Measurements from ENCODE around the gene GTPBP4.

GTPBP4 gene

DNA sequence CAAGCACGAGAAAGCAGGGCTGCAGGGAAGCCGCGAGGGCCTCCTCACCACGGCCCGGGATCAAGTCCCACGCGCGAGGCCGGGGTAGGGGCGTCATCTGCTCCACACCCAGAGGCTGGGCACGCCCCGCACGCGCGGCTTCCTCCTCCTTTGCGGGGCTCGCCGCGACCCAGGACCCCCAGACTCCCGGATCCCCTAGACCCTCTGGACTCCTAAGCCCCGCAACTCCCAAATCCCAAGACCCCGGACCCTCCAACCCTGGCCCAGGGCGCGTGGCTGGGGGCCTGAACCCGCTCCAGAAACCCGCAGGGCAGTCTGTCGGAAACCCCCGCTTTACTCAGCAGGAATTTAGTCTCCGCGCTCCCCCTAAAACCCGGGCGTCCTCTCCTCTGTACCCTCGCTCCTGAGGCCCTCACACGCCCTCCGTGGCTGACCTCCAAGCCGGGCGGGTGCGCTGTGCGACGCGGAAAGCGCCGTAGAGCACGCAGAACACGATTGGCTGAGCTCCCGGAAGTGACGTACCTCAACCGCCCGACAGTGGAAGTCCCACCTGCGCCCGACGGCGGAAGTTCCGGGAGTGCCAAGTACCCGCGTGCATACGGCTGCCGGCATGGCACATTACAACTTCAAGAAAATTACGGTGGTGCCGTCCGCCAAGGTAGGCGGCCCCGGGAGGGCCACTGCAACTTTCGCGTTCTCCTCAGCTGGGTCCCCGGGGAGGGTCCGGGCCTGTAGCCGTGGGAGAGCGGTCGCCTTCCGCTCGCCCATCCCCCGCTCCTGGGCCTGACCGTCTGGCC, at the start of gene GTPBP4:
TSS of gene GTPBP4 (plus strand) at position 565 of the 797 bp plus-strand sequence. CDS start at position 611, 46 bp downstream.
- peak; percentile 93 for DNase-seq

DNA sequence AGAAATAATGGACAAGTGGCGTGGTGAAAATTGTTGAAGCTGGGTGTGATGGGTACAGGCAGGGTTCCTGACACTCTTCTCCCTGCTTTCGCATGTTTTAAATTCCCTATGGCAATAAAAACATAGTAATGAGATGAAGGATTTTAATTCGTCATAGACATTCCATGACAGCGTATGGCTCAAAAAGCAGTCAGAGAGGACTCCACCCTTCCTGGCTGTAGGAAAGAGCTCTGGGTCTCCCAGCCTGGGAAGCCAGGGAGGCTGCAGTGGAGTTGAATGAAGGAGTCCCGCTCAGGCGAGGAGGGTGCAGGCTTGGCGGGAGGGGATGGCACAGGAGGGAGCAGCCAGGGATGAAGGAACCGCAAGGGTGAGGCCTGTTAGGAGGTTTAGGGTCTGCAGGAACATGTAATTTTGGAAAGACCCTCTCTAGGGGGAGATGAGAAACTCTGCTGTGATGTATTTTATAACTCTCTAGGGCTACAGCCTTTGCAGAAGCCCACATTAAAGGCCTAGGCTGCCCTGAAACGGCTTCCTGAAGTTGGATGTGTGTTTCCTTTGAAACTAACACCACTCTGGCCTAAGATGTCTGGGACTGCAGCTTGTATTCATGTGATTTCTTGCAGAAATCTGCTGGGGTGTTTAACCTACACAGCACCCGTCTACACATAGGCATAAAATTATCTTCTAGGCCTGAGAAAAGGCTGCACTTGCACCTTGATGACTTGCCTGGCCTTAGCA, 49.1 kb upstream of the GTPBP4 start:
- DNase-seq = no peak

DNA sequence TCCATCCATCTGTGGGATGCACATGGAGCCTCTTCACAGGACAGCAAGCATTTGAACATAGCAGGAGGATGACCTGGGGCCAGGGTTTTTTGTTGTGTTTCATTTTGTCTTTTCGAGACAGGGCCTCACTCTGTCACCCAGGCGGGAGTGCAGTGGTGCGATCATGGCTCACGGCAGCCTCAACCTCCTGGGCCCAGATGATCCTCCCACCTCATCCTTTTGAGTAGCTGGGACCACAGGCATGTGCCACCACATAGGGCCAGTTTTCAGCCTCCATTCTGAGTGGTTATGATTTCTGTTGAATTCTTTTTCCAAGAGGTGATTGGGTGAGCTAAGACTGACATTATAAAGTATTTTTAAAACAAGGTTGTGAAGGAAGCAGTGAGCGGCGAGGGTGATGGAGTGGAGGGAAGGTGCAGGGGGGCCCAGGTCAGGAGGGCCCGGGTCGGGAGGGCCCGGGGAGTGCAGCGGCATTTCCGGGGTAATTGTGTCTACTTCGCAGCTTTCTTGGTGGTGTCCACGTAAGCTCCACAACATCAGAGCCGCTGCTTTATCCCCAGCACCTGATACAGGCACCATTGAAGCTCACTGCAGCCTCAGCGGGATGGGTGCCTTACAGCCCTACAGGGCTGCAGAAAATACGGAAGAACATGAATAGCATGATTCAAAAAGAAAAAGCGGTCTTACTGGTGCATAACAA, 44.8 kb upstream of the GTPBP4 start:
- DNase-seq = no peak

DNA sequence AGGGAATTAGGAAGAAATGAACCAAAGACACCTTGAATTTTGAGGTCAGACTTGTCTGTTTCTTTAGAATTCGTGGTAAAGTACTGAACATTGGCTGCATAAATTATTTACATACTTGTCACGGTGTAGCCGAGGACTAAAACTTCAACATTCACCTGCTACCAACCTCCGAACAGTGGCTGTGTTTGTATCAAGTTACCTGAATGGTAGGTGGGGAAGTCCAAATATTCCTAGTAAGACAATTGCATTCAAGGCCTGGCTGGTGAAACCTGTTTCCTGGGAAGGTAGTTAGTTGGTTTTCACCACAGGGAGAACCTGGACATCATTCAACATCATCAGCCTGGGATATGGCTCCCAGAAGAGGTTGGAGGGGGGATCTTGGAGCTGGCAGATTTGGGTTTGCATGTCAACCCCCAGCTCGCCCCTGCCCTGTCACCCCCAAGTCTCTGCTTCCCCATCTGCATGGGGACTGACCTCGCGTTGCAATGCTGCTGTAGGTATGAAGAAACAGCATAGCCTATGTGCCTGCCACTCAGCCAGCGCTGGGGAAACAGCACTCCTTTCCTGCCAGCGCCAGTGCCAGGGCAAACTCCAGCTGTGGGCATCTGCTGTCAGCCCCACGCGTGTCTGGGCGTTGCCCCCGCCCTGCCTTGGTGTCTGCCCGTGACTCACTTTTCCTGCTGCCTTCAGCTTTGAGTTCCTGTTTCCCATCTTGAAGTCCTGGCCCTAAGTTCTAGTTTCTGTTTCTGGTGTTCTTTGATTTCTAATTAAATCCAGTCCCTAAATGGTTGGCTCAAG, 44.0 kb upstream of the GTPBP4 start:
- DNase-seq = peak; percentile 42

DNA sequence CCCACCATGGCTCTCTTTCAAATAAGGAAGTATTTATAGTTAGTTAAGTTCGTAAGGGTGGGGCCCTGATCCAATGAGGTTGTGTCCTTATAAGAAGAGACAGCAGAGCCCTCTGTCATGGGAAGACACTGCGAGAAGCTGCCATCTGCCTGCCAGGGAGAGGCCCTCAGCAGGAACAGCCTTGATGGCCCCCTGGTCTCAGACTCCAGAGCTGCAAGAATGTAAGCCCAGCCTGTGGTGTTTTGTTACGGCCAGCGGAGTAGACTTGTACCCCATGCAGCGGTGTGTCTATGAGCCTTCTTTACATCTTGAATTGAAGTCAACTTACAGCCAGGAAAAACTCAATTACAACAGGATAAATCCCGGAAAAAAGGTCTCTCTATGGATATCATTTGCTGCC, 42.5 kb upstream of the GTPBP4 start:
- DNase-seq = no peak

DNA sequence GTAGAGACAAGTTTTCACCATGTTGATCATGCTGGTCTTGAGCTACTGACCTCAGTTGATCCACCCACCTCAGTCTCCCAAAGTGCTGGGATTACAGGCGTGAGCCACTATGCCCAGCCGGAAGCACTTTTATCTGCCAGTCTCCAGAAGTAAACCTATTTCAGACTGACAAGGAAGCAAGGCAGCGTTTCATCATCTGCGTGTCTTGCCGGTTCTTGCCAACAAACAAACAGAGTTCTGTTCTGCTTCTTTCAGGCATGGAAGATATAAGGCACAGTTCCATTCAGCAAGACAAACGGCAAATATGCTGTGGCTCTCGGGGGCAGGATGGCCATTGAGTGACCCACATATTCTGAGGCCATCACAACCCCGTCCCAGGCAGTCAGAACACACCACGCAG, 41.2 kb upstream of the GTPBP4 start:
- no peak for DNase-seq

DNA sequence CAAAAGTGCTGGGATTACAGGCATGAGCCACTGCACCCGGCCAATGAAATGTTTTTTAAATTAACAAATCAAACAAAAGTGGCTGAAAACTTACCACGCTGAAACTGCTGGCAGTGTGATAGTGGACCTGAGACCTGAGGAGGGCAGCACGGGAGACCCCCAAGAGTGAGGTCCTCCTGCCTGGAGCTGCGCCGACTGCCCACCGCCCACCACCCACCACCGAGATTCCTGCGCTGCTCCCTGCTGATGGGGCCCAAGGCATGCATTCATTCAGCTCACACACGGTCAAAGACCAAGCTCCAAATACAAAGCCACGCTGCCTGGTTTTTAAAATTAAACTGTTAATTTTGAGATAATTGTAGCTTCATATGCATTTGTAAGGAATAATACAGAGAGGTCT, 40.4 kb upstream of the GTPBP4 start:
- no peak for DNase-seq

DNA sequence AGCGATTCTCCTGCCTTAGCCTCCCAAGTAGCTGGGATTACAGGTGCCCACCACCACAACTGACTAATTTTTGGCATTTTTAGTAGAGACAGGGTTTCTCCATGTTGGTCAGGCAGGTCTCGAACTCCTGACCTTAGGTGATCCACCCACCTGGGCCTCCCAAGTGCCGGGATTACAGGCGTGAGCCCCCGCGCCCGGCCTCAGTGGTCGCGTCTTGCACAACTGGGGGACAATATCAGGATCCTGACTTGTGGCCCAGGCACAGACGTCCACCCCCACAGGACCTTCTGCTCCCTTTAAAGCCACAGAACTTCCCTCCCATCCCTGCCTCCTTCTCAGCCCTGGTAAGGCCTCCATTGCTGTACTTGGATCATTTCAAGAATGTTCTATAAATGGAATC, 39.9 kb upstream of the GTPBP4 start:
- no peak for DNase-seq

DNA sequence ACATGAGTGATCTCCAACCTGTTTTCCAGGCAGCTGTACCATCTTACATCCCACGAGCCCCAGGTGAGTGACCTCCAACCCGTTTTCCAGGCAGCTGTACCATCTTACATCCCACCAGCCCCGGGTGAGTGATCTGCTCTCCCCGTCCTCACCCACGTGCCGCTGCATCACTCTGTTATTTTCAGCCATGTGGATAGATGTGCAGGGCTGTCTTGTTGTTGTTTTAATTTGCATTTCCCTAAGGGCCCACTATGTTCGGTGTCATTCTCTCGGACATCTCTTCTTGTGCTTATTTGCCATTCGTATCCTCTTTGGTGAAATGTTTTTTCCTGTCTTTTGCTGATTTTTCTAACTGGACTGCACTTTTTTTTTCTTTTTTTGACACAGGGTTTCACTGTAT, 38.8 kb upstream of the GTPBP4 start:
- no peak for DNase-seq

DNA sequence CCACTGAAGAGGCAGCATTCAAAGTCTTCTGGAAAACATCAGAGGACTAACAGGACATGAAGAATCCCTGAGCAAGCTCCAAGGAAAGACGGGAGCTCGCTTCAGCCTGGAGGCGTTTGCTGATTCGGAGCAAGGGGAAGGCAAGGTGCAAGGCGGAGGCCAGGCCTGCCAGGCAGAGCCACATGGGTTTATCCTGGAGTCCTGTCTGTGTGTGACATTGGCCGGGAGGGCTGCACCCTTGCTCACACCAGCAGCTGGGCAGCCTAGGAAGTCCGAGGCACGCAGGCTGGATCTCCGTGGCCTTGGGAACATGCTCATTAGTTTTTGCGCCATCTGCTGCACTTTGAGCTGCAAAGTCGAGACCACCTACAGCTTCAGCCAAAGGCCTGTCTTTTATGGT, 34.4 kb upstream of the GTPBP4 start:
- no peak for DNase-seq

DNA sequence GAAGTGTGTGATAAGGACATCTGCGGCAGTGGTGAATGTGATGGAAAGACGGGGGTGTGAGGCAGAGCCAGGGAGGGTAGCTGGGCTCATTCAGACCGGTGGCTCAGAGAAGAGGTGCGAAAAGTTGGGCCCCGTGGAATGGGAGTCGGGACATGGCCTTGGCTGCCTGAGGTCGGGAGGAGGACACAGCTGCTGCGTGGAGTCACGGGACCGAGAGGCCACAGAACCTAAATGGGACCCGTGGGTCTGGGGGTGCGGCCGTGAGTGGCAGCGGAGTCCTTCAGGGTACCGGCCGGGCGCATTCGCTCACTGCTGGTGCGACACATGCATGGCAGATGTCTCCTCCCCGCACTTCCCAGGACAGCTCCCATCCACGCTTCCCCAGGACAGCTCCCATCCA, 33.8 kb upstream of the GTPBP4 start:
- DNase-seq = no peak

DNA sequence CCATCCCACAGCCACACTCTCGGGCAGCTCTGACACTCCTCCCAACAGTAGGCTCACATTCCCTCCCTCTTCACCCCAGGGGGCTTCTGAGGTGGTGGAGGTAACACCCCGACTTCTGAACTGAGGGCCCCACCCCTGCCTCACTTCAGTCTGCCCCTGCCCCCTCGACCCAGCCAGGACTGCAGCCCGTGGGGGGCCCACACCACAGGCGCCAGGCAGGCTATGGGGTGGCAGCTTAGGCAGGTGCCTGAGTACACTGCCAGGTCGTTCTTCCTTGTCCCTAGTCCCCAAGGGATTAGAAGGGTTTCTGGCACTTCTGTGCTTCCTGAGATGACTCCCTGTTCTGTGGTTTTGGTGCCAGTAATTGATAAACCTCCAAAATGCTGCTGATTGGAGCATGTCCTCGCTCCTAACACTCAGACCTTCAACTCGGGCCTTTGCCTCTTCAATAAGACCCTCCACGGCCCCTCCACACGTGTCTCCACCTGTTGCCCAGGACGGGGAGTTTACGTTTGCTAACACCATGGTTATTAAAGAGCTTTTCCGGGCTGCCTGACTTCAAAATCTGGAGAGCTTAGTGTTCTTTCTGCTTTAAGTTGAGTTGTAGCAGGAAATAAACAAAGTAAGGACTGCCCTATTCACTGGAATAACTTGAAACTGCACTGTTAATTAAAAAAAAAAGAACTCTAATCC, 33.0 kb upstream of the GTPBP4 start:
- no peak for DNase-seq

DNA sequence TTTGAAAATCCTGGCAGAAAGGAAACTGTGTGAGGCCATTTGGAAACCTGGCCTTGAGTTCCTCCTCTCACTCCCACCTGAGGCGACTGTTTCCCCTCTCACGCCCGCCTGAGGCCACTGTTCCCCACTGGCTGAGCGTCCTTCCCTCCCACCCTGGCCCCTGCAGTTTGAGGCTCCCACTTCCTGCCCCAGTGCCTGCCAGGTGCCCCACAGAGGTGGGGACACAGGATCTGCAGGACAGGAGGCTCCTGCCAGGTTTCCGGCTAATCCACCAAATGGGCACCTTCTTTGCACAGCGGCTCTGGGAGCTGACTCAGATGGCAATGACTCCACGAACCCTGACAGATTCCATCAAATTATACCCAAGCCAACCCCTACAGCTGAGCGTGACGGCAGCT, 32.4 kb upstream of the GTPBP4 start:
- DNase-seq = no peak

DNA sequence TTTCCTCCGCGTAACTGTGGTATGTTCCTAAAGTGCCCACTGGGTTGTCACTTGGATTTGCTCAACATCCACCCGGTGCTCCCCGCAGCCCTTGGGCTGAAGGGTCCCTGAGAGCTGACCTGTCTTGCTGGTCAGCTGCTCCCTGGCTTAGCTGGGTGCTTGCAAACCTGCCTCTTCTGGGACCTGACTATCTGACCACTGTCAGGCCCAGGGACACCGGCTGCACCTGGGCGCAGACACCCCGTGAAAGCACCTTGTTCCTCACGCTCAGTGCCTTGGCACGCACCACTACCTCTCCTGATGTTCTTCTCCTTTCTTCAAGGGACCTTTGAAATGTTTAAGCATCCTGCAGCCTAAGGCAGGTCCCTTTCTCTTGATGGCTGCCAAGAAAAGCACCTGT, 30.1 kb upstream of the GTPBP4 start:
- no peak for DNase-seq

DNA sequence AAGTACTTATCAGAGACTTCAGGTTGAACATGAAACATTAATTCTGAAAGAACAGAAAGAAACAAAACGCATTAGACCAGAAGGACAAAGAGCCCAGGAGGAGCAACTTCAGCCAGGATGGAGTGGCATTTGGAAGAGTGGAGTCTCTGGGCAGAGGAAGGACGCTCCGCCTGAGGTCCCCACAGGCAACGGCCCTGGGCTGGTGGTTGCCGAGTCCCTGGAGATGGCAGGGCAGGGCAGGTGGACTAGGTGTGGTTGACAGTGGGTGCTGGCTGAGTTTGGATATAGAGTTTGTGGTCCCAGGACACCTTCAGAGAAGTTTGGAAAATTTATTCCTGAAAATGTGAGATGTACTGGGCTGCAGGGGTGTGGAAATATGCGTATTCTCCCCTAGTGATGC, 29.4 kb upstream of the GTPBP4 start:
- no peak for DNase-seq

DNA sequence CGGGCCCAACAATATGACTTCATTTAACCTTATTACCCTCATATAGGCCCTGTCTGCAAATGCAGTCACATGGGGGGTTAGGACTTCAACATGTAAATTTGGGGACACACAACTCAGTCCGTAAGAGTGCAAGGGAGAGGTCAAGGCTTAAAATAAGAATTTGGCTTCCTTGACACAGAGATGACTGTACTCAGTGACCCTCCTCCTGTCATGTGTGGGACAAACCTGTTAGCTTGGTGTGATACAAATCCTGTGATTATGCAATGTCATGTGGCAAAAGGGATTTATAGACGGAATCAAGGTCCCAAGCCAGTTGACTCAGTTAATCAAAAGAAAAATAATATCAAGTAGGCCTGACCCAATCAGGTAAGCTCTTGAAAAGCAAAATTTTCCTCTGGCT, 25.9 kb upstream of the GTPBP4 start:
- no peak for DNase-seq

DNA sequence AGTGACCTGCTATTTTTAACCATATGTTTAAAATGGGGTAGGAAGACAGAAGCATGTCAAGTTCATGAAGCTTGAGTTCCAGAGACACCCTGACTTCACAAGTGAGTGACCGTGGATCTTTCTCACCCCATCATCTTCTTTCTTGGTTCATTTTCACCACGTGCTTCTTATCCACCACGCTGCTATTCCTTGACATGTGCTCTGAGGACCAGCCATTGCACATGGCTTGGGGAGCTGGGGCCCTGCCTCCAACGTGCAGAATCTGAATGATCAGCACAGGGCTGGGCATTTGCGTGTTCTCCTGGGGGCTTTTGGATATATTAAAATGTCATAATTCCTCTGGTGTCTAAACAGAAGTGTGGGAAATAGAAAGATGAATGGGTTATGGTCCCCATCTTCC, 25.0 kb upstream of the GTPBP4 start:
- DNase-seq = no peak

DNA sequence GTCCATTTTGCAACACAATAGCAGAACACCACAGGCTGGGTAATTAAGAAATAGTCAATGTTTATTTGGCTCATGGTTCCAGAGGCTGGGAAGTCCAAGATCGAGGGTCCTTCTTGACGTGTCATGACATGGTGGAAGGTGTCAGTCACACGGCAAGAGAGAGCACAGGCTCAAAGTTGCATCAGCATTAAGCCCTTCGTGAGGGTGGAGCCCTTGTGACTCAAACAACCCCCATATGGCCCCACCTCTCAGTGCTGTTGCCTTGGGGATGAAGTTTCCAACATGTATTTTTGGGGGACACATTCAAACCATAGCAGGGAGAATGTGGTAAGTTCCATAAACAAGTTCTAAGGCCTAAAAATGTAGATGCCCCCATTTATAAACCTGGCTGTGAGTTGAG, 24.6 kb upstream of the GTPBP4 start:
- DNase-seq = no peak

DNA sequence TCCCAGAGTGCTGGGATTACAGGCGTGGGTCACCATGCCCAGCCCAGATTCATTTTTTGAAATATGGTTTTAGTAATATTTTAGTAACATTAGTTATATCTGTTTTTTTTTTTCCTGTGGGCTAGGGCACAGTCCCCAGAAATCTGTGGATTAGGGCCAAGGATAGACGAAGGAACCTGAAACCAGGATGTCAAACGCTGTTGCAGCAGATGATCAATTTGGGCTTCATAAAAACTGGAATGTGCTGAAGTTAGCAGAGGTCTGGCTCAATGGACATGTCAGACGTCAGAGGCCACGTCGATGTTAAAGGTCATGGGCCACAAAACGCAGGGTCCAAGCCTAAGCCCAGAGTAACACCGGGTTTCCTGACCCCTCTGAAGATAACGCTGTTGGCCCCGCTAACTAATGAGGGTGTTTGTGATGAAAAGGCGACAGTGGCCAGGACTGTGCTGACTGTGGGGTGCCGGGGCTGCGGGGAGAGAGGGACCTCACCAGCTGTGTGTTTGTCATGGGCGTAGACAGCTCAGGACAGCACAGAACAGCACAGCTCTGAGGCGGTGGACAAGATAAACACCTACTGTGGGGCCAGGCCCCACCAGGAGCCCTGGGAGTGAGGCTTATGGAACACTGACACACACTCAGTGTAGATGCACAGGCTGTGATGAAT, 23.8 kb upstream of the GTPBP4 start:
- DNase-seq = no peak

DNA sequence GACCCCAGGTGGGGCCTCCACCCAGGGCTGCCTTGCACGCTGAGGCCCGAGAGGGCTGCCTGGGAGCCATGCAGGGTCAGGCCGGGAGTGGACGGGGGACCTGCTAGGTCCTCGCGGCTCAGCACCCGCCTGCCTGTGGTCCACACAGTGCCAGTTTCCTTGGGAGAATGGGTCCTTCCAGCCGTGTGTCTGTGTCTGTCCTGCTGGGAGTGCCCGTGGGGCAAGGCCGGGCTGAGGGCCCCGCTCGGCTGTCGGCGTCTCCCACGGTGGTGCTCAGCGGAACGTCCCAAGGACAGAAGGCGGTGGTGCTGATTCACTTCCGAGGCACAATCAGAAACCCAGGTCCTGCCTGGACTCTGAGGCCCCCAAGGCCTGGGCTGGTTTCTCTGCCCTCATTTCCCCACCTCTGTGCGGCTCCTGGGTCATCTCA, 23.2 kb upstream of the GTPBP4 start:
- no peak for DNase-seq

DNA sequence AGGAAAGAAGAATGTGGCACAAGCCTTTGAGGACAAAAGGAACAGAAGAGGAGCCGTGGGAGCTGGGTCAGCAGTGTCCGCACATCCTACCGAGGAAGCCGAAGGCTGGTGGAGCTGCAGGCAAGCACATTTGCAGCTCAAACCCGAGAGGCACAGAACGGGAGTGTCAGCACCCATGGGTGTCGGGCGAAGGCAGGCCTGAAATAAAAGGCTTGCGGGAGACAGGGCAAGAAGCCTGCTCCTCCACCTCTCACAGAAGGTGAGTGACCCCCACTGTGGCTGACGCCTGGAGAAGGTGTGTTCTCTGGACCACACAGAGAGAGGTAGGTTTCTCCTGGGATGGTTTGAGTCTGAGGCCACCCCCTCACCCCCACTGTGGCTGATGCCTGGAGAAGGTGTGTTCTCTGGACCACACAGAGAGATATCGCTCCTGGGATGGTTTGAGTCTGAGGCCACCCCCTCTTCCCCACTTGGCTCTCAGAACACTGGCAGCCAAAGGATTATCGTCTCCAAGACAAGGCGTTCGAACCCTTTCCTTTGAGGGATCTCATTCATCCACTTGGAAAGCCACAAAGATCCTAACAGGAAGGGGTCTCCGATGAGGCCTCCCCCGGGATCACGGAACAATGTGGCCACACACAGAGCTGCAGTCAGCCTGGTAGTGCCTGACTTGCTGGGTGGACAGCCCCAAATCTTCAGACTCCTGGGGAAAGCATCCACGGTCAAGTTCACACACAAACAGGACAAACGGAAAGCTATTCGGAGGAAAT, 21.6 kb upstream of the GTPBP4 start:
- no peak for DNase-seq
